ENCODE results near the gene ZDHHC9. TPM values are rescaled to one million over a fixed set of nuclear protein-coding genes. Genes with fewer than 3 reads are reported as not detected.
A peak's percentile ranks its signal among the peaks of the same experiment; 100 is the strongest.

ZDHHC9 gene
- total RNA-seq, 1 donor from 2014 or later = 23.4 TPM

DNA sequence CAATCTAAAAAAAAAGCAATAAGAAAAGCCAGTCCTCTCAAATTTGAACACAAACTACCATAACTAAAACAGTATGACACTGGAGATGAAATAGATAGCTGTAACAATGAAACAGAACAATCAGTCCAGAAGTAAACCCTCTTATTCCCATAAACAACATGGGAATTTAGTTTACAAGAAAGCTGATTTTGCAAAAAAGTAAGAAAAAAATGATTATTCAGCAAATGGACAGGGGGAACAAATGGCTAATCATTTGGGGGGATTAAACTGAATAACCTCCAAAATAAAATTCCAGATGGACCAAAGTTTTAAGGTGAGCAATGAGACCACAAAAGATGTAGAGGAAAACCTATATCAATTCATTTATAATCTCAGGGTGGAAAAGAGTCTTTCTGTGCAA lies 80.0 kb downstream of the ZDHHC9 start:
- DNase-seq (ENCODE audit: low read depth) = no peak

GRCh38 chrX:129762448-129762847 lies 81.2 kb downstream of the ZDHHC9 start:
- no peak for DNase-seq (ENCODE audit: low read depth)

DNA sequence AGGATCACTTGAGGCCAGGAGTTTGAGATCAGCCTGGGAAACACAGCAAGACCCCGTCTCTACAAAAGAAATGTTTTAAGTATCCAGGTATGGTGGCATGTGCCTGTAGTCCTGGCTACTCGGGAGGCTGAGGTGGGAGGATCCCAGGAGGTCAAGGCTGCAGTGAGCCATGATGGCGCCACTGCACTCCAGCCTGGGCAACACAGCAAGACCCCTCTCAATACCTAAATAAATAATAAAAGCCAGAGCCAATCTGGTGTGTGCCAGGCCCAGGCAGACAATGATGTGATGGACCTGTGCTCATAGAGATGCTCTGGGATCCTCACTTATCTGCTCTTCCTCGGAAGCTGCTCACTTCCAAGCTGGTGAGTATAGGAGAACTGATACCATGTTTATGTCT lies 82.1 kb downstream of the ZDHHC9 start:
- no peak for DNase-seq (ENCODE audit: low read depth)

DNA sequence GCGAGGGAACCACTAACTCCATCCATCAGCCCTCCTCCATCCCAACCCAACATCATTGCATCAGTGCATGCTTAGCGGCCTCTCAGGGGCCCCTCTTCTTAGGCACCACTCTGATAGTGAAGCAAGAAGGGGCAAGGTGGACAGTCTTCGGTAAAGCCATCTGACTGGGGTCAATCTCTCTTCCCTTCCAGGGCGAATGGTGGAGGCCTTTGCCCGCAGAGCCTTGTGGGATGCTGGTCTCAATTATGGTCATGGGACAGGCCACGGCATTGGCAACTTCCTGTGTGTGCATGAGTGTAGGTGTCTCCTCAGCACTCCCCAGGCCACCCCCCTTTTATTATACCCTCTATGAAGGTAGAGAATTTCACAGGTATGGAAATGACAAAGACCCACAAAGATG lies 82.7 kb downstream of the ZDHHC9 start:
- no peak for DNase-seq (ENCODE audit: low read depth)

GRCh38 chrX:129760155-129760554 lies 83.5 kb downstream of the ZDHHC9 start:
- no peak for DNase-seq (ENCODE audit: low read depth)

DNA sequence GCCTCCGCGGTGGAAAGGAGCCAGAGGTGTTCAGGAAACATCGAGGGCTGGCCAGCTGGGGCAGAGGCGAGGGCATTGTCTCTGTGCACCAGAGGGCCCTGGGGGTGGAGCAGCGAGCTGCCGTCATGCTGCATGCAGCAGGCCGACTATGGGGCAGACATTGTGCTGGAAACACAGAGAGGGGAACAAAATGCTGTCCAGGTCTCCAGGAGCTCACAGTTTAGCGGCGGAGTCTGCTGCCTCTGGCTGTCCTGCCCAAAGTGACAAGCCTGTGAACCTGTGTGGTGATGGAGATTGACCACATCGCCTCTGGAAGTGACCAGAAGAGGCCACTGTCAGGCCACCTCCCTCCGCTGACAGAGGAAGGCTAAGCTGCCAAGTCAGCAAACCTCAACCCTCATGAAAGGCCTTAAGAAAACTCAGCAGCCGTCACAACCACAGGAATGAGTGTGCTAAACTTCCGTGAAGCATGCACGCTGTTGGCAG lies 84.1 kb downstream of the ZDHHC9 start:
- DNase-seq (ENCODE audit: low read depth) = peak; percentile 74

GRCh38 chrX:129755779-129756650 lies 87.7 kb downstream of the ZDHHC9 start:
- DNase-seq (ENCODE audit: low read depth) = no peak

DNA sequence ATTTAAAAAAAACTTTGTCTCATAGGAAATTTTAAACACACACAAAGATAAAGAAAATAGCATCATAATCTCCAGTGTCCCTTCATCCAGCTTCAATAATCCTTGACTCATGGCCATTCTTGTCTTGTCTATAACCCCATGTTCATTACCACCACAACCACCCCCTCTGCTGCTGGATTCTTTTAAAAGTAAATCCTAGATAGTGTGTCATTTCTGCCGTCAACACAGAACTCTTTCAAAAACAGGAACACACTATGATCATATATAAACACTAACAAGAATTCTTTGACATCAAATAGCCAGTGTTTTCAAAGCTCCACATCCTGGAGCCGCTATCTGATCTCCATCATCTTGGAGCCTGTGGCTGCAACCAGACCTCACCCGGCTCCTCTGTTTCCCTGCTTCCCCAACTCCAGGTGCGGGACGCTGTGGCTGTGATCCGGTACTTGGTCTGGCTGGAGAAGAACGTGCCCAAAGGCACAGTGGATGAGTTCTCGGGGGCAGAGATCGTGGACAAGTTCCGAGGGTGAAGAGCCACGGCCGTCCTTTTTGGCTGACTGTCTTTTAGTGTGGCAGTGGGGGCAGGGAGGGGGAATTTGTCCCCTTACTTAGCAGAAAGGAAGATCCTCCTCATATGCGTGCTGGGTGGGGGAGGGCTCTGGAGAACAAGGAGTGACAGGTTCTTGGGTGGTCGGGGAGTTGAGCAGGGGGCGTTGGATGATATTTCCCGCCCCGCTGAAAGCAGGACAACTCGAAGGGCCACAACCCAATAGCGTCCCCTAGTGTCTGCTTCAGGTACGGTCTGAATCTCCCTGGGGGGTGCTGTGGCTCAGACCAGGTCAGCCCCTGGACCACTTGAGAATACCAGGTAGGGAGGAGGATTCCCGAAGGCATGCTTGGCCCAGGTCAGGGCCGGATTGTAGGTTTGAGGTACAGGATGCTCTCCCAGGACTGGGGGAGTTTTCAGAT lies 89.3 kb downstream of the ZDHHC9 start:
- DNase-seq (ENCODE audit: low read depth) = no peak

Other genes with a start within 250 kb of the ZDHHC9 start
- gene APLN, start 188.9 kb downstream of the ZDHHC9 start, total RNA-seq = 0.17 and 0.60 TPM in 2 replicates
- gene XPNPEP2, start 104.9 kb downstream of the ZDHHC9 start, total RNA-seq = not detected in 2 replicates
- gene SASH3, start 63.9 kb downstream of the ZDHHC9 start, total RNA-seq = not detected in 2 replicates
- gene UTP14A, start 62.3 kb upstream of the ZDHHC9 start, total RNA-seq = 24.4 and 25.9 TPM in 2 replicates
- 0.69 and 9.4 TPM in 2 replicates for gene BCORL1, start 138.7 kb upstream of the ZDHHC9 start, total RNA-seq

Measured in renal cortical epithelial cell (primary cell).